Activated B cell treated with CpG ODN at 0.5 μM for 24 hours (primary cell): Measurements from ENCODE around the gene BCAS3. TPM values are rescaled to one million over a fixed set of nuclear protein-coding genes. Genes with fewer than 3 reads are reported as not detected.

Source experiments
- ATAC-seq: fragments of 200-7000 bp; cut with Tn5 transposase; one replicate; pipeline ENCODE4 v1.10.0; 2021; ENCODE audit warnings: low read depth, mild to moderate bottlenecking, moderate library complexity
- CTCF ChIA-PET: fragments of 350-600 bp; sonication (Branson Sonifier 250); formaldehyde crosslinking; loops from one replicate; lab custom pipeline; 2021; ENCODE audit warnings: antibody characterized with exemption; lab: Charles Lee
- POLR2A ChIA-PET: fragments of 350-600 bp; sonication (Branson Sonifier 250); formaldehyde crosslinking; loops from one replicate; lab custom pipeline; 2021; ENCODE audit warnings: antibody characterized with exemption; lab: Charles Lee
- DNase-seq: peaks from one replicate; pipeline ENCODE4 v3.0.0; 2022
- H3K27ac Mint-ChIP-seq: one replicate; pipeline ENCODE4 v1.8.0; 2020; ENCODE audit warnings: mixed read lengths
- H3K27me3 Mint-ChIP-seq: one replicate; pipeline ENCODE4 v1.8.0; 2021; ENCODE audit warnings: mixed read lengths
- H3K36me3 Mint-ChIP-seq: one replicate; pipeline ENCODE4 v1.8.0; 2021; ENCODE audit warnings: low read depth, mixed read lengths
- H3K4me1 Mint-ChIP-seq: one replicate; pipeline ENCODE4 v1.8.0; 2021; ENCODE audit warnings: mixed read lengths
- H3K4me3 Mint-ChIP-seq: one replicate; pipeline ENCODE4 v1.8.0; 2020; ENCODE audit warnings: mild to moderate bottlenecking, mixed read lengths
- H3K9me3 Mint-ChIP-seq: one replicate; pipeline ENCODE4 v1.8.0; 2020; ENCODE audit warnings: mixed read lengths
- CTCF ChIP-seq: fragments of 200-600 bp; IDR thresholded peaks from one replicate; pipeline ENCODE4 v1.8.0; 2022; ENCODE audit warnings: antibody characterized with exemption, mild to moderate bottlenecking
- intact Hi-C: fragments of 100-400 bp; cut with micrococcal nuclease; formaldehyde crosslinking; loops from one replicate; pipeline ENCODE4 v1.15.1; 2024
- total RNA-seq: library from RNA; stranded (reverse); gene quantifications from 2 replicates; pipeline ENCODE4 v1.2.3, GENCODE V29; 2022

BCAS3 gene
- total RNA-seq, 1 donor from 2014 or later = 37.5 TPM

GRCh38 chr17:61007980-61008379 lies 330.3 kb downstream of the BCAS3 start:
- no peak for TF ChIP-seq CTCF
- no peak for ATAC-seq
- ChIA-PET CTCF (no interaction called here), POLR2A (interaction anchor here (0.6 kb wide), 1 partner anchor 194 kb away, joined by 3 read pairs; no protein-coding TSS in a partner anchor)
- no peak overlapping the region for H3K27ac Mint-ChIP-seq
- no peak for DNase-seq
- intact Hi-C loops = no loop called here
- H3K9me3 Mint-ChIP-seq = no peaks in the 10 kb centered on the region
- no peak overlapping the region for H3K4me3 Mint-ChIP-seq
- H3K27me3 Mint-ChIP-seq = no peaks in the 10 kb centered on the region
- H3K36me3 Mint-ChIP-seq = peaks cover 5% of the 10 kb centered on the region
- H3K4me1 Mint-ChIP-seq = no peaks in the 10 kb centered on the region

- ChIA-PET CTCF (interaction anchor here (1.3 kb wide), 1 partner anchor 289 kb away, joined by 3 read pairs; no protein-coding TSS in a partner anchor), POLR2A (no interaction called here)
- Mint-ChIP-seq H3K27me3 (no peaks in the 10 kb centered on the region), H3K4me3 (no peak overlapping the region), H3K27ac (no peak overlapping the region), H3K36me3 (peaks cover 3% of the 10 kb centered on the region), H3K9me3 (no peaks in the 10 kb centered on the region), H3K4me1 (no peaks in the 10 kb centered on the region)
- no peak for TF ChIP-seq CTCF
- DNase-seq = no peak
- no peak for ATAC-seq
- intact Hi-C loops = no loop called here
These were observed 332.0 kb downstream of the BCAS3 start for GRCh38 chr17:61009663-61010062.

GRCh38 chr17:61010661-61011170 lies 333.1 kb downstream of the BCAS3 start:
- ChIA-PET CTCF (interaction anchor here (1.3 kb wide), 1 partner anchor 290 kb away, joined by 3 read pairs; no protein-coding TSS in a partner anchor), POLR2A (no interaction called here)
- no peaks in the 10 kb centered on the region for H3K27me3 Mint-ChIP-seq
- no peak overlapping the region for H3K4me3 Mint-ChIP-seq
- no peaks in the 10 kb centered on the region for H3K36me3 Mint-ChIP-seq
- ATAC-seq (no peak), DNase-seq (no peak)
- intact Hi-C loops = no loop called here
- TF ChIP-seq CTCF = no peak
- H3K9me3 Mint-ChIP-seq = no peaks in the 10 kb centered on the region
- no peaks in the 10 kb centered on the region for H3K4me1 Mint-ChIP-seq
- no peak overlapping the region for H3K27ac Mint-ChIP-seq

GRCh38 chr17:61011251-61011650 lies 333.6 kb downstream of the BCAS3 start:
- ChIA-PET CTCF (no interaction called here), POLR2A (no interaction called here)
- no peak for TF ChIP-seq CTCF
- Mint-ChIP-seq H3K27me3 (no peaks in the 10 kb centered on the region), H3K27ac (no peak overlapping the region), H3K4me3 (no peak overlapping the region), H3K36me3 (no peaks in the 10 kb centered on the region), H3K4me1 (no peaks in the 10 kb centered on the region), H3K9me3 (no peaks in the 10 kb centered on the region)
- intact Hi-C loops = no loop called here
- ATAC-seq = no peak
- DNase-seq = no peak

- intact Hi-C loops = no loop called here
- POLR2A ChIA-PET = no interaction called here
- Mint-ChIP-seq H3K27me3 (no peaks in the 10 kb centered on the region), H3K27ac (no peak overlapping the region), H3K4me3 (no peak overlapping the region), H3K9me3 (no peaks in the 10 kb centered on the region), H3K4me1 (no peaks in the 10 kb centered on the region), H3K36me3 (peaks cover 2% of the 10 kb centered on the region)
- DNase-seq (no peak), ATAC-seq (no peak)
- CTCF ChIA-PET = interaction anchor here (1.1 kb wide), 1 partner anchor 295 kb away, joined by 3 read pairs; no protein-coding TSS in a partner anchor
- no peak for TF ChIP-seq CTCF
These were observed 338.3 kb downstream of the BCAS3 start for GRCh38 chr17:61015966-61016365.
